DMS79 (cell line): Measurements from ENCODE around the gene SETD1A.
"Not testable (repeated sequence)": the region's sequence is repeated elsewhere in the genome, so short reads cannot be mapped to it uniquely, and the experiment has no call there.

Experiments
- DNase-seq: peaks from one replicate; lab custom pipeline; 2025; lab: John Stamatoyannopoulos, UW

SETD1A gene

GRCh38 chr16:30998852-30999761 is 41.6 kb downstream of the SETD1A start:
- DNase-seq, result no peak

GRCh38 chr16:31000671-31001382 is 43.3 kb downstream of the SETD1A start:
- DNase-seq, result no peak

DNA sequence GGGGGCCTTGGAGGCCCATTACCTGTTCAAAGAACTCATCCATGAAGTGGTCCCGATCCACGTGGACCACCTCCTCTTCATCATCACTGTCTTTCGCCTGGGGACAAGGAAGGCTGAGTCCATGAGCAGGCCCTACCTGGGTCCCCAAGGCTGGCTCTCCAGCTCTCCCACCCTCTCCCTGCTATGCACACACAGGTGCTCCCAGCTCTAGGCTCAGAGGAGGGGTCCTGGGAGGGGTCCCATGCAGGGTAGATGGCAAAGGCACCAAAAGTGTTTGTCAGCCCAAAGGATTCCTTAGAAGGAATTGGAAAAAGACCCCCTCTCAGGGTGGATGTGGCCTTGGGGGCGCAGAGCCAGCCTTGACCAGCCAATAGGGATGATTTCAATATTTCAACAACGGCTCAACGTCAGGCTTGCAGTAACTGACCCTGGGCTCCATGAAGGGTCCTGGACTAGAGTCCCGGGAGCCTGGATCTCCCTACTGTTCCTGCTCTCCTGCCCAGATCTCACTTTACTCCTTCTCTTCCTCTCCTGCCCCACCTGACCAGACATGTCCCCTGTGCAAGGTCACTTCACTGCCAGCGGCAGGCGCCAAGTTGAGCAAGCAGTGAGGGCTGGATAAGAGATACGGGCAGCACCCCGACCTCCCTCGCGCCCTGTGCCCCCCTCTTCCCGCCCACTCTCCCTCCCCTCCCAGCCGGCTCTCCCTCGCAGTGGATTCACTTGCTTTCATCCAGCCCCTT is 44.1 kb downstream of the SETD1A start:
- DNase-seq, result no peak

DNA sequence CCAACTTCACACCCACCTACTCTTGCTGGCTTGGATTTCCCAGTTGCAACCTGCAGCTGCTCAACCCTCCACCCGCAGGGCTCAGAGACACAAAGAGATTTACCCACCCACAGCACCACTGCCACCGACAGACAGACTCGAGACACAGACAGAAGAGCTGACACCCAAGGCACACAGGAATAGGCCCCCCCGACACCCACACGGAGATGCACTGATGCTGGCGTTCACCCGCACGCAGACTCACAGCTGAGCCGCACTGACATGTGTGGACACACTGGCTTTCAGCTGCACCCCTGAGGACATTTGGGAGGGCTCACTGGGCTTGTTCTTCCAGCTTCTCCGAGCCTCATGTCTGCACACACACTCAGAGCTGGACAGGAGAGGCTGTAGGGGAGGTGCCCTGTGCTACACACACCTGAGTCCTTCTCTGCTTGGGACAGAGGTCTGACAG is 44.7 kb downstream of the SETD1A start:
- no peak for DNase-seq

DNA sequence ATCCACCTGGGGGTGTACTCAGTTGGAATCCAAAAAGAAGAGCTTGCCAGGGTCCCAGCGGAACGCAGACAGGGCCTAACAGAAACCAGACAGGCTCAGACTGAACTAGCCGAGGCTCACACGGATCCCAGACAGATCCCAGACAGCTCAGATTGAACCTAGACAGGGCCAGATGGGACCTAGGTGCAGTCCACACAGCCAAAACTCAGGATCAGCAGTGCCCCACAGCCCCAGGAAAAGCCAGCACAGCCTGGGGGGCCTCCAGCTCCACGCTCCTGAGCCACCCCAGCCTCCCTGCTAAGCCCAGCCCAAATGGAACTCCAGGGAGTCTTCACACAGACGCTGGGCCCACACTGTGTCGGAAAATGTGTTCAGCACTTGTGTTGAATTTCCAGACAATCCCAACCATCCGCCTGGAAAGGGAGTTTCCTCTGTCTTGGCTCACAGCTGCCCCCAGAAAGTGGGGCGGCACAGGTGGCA is 45.3 kb downstream of the SETD1A start:
- DNase-seq, result no peak

DNA sequence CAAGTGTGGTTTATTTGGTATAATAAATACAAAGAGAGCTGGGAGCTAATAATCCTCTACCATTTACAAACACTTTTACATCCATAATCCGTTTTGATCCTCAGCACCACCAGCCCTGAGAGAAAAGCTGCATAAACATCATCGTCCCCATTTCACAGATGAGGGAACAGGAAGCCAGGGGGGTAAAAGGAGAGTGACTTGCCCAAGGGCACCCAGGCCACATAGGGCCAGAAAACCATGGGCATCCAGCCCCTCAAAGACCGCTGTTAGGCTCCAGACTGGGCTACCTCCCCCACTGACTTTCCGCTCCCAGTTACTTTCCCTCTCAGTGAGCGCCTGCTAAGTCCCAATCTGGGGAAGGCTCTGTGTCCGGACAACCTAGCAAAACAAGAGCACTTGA is 46.2 kb downstream of the SETD1A start:
- DNase-seq, result no peak

DNA sequence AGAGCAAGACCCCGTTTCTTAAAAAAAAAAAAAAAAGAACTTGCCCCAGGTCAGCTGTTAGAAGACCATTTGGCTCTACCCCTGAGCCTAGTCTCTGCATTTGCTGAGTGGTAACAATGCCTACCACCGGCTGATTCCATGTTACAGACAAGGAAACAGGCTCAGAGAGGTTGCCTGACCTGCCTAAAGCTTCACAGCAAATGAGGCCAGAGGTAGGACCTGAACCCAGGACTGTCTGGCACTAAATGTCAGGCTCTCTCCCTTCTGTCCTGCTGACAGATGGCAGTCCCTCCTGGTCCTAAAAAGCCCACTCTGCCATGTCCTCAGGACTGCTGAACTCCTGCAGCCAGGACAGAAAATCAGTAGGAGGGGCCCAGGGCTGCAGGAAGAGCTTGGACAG is 47.1 kb downstream of the SETD1A start:
- no peak for DNase-seq

- DNase-seq, result no peak
These were observed 48.0 kb downstream of the SETD1A start for GRCh38 chr16:31005350-31006085.

- no peak for DNase-seq
These were observed 48.5 kb downstream of the SETD1A start for GRCh38 chr16:31006086-31006385.

DNA sequence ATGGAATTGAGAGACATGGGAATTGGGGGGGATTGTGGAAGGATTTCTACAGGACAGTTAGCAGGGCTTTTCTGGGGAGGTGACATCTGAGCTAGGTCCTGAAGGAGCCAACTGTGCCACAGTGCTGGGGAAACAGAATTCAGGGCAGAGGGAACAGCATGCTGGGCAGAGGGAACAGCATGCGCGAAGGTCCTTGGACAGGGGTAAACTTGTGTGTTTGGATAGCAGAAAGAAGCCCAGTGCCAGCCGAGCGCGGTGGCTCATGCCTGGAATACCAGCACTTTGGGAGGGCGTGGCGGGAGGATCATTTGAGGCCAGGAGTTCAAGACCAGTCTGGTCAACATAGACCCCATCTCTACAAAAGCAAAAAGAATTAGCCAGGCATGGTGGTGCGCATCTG is 49.0 kb downstream of the SETD1A start:
- DNase-seq, result no peak

DNA sequence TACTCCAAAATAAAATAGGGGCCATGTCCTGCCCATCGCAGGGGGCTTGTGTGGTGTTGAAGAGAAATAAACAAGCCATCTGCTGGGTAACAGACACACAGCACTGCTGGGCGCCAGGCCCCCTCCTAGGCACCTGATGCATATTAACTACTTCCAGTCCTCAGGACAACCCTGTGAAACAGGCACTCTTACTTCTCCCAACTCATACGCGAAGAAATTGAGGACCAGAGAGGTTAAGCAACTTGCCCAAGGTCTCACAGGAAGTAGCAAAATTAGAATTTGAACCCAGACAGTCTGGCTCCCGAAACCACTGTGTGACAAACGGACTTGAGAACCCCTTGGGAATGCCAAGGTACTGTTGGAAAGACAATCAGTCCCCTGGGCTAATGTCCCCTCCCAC is 50.1 kb downstream of the SETD1A start:
- no peak for DNase-seq

GRCh38 chr16:31008149-31008548 is 50.6 kb downstream of the SETD1A start:
- no peak for DNase-seq

DNA sequence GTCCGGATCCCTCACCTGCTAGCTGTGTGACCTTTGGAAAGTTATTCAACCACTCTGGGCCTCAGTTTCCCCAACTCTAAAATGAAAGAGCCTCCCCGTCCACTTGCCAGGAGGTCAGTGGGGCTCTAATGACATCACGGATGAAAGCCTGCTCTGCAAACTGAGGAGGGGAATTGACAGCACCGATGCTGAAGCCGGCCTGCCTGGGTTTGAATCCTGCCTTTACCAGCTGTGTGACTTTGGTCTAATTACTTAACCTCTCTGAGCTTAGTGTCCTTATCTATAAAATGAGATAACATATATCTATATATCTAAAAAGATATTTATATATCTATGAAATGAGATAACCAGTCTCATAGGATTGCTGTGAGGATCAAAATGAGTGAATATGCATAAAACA is 51.0 kb downstream of the SETD1A start:
- DNase-seq, result no peak

GRCh38 chr16:31009120-31009519 is 51.6 kb downstream of the SETD1A start:
- no peak for DNase-seq

DNA sequence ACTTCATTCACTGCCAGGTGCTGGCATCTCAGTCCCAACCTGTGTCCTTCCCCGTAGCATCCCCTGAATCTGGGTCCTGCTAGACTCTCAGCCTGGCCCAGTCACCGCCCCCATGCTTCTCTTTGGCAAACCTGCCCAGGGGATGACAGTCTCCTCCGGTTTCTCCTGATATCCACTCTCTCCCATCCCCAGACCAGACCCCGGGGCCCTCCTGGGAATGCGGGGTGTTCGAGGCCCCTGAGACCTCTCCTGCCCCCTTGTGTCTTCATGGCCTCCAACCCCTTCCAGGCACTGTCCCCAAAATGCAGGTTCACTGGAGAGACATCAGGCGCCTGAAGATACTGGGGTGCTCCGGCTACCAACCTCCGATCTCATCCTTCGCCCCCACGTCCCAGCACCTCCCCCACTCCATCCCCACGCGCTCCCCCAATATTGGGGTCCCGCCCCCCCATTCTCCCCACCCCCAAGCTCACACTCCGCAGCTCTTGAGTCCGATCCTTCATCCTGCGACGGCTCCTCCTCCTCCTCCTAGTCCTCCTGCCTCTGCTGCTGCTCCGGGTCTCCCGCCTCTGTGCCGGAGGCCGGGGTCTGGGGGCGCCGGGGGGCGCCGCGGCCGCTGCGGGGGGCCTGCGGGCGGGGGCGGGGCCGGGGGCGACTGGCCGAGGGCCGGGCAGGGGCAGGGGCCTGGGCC is 52.5 kb downstream of the SETD1A start:
- DNase-seq, result no peak

DNA sequence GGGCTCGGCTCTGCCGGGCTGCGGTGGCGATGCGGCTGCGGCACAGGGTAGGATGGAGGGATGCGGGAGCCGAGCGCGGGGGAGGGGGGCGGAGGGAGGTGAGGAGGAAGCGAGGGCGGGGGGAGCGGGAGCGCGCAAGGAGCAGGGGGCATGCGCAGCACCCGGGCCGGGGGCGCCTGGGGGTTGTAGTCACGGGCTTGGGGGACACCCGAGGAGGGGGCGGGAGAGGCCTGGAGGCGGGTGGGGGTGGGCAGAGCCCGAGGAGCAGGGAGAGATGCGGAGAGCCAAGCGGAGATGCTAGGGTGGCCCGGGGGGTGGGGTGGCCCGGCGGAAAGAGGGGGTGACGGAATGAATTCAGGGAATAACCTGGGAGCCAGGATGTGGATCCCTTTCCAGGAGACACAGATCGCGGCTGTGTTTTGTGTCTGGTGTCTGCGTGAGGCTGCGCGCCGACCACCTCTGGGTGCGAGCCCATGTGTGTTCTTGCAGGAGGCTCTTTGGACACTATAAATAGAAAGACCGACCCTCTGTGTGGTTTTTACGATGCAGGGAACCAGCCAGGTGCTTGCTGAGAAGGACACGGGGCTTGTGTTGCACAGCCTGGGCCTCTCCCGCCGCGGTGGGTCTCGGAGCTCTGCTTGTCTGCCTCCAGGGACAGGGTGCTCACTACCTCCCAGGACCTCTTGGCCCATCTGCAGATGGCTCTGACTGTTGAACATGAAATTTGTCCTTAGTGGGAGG is 53.2 kb downstream of the SETD1A start, which contains the start of gene STX1B:
Gene STX1B, minus strand, starts transcription at position 54 of the 741 bp plus-strand sequence. CDS start 242 bp downstream, outside the sequence.
- peak; percentile 32 for DNase-seq

DNA sequence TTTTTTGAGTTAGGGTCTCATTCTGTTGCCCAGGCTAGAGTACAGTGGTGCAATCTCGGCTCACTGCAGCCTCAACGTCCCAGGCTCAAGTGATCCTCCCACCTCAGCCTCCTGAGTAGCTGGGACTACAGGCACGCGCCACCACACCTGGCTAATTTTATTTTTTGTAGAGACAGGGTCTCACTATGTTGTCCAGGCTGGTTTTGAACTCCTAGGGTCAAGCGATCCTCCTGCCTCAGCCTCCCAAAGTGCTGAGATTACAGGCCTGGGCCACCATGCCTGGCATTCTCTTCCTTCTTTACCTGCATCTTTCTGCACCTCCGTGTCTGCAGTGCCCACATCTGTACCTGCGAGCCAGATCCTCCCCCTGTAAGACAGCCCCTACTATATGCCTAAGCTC is 54.3 kb downstream of the SETD1A start:
- DNase-seq, result not testable (repeated sequence)

DNA sequence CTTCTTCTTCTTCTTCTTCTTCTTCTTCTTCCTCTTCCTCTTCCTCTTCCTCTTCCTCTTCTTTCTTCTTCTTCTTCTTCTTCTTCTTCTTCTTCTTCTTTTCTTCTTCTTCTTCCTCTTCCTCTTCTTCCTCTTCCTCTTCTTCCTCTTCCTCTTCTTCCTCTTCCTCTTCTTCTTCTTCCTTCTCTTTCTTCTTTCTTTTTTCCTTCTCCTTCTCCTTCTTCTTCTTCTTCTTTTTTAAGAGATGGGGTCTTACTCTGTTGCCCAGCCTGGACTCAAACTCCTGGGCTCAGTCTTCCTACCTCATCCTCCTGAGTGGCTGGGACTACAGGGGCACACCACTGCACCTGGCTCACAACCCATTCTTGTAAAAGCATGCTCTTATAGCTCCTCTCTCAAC is 55.7 kb downstream of the SETD1A start:
- DNase-seq, result not testable (repeated sequence)

- no peak for DNase-seq
These were observed 58.5 kb downstream of the SETD1A start for GRCh38 chr16:31016018-31016417.

DNA sequence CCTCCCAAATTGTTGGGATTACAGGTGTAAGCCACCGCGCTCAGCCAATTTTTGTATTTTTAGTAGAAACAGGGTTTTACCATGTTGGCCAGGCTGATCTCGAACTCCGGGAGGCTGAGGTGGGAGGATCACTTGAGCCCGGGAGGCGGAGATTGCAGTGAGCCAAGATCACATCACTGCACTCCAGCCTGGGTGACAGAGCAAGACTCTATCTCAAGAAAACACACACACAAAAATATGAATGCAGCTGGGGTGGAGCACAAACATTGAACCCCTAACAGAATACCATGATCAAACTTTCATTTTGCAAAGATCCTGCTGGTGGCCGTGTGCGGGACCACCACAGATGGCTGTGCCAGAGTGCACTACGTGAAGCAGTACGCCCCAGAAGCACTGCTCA is 60.2 kb downstream of the SETD1A start:
- not testable (repeated sequence) for DNase-seq
